ENCODE data around the gene NPM3. TPM values are rescaled to one million over a fixed set of nuclear protein-coding genes. Genes with fewer than 3 reads are reported as not detected.

Gene NPM3
- total RNA-seq, 6 donors from 2014 or later = 8.4 to 22.7 (median 16.8) TPM

- no peak overlapping the region for H3K4me3 ChIP-seq
- H3K27me3 ChIP-seq = peaks cover 0 to 13% (median 0%) of the 10 kb centered on the region in 4 donors
- ATAC-seq (ENCODE audit: low FRiP score in 2 of 2) (peak in 1 of 2 donors; percentile 39), DNase-seq (peak; percentile 34 to 52)
- TF ChIP-seq CTCF (IDR thresholded peaks at IDR 0.05) = no peak
- TF ChIP-seq POLR2A (IDR thresholded peaks at IDR 0.05) = no peak
- no peak for TF ChIP-seq POLR2AphosphoS5 (IDR thresholded peaks at IDR 0.05)
- TF ChIP-seq EP300 (IDR thresholded peaks at IDR 0.05) = no peak
- 52 to 55% methylated on average over 4 to 12 of the region's 12 CpGs for WGBS, 2 donors
- H3K36me3 ChIP-seq = no peaks in the 10 kb centered on the region
- H3K4me1 ChIP-seq = peaks cover 0 to 11% (median 0%) of the 10 kb centered on the region in 4 donors
- H3K9me3 ChIP-seq = no peaks in the 10 kb centered on the region
- peak overlapping the region in 1 of 4 donors; percentile 21 for H3K27ac ChIP-seq
Measured at GRCh38 chr10:101766753-101767599, 16.3 kb downstream of the NPM3 start.

GRCh38 chr10:101766306-101766705, 16.9 kb downstream of the NPM3 start:
- Histone ChIP-seq H3K27me3 (peaks cover 0 to 10% (median 0%) of the 10 kb centered on the region in 4 donors), H3K27ac (no peak overlapping the region), H3K4me1 (peaks cover 0 to 11% (median 0%) of the 10 kb centered on the region in 4 donors), H3K36me3 (no peaks in the 10 kb centered on the region), H3K9me3 (no peaks in the 10 kb centered on the region), H3K4me3 (no peak overlapping the region)
- 82 to 85% methylated on average over 6 of the region's 6 CpGs for WGBS, 2 donors
- TF ChIP-seq POLR2AphosphoS5 (IDR thresholded peaks at IDR 0.05) (no peak), CTCF (IDR thresholded peaks at IDR 0.05) (no peak), POLR2A (IDR thresholded peaks at IDR 0.05) (no peak), EP300 (IDR thresholded peaks at IDR 0.05) (no peak)
- ATAC-seq (ENCODE audit: low FRiP score in 2 of 2) (no peak), DNase-seq (no peak)

GRCh38 chr10:101763141-101763846, 20.0 kb downstream of the NPM3 start:
- DNase-seq (no peak), ATAC-seq (ENCODE audit: low FRiP score in 2 of 2) (no peak)
- no peaks in the 10 kb centered on the region for H3K36me3 ChIP-seq
- H3K4me3 ChIP-seq = no peak overlapping the region
- H3K27ac ChIP-seq = no peak overlapping the region
- no peaks in the 10 kb centered on the region for H3K9me3 ChIP-seq
- H3K27me3 ChIP-seq = no peaks in the 10 kb centered on the region
- TF ChIP-seq POLR2A (IDR thresholded peaks at IDR 0.05) = no peak
- 84% methylated on average over 8 to 10 of the region's 10 CpGs for WGBS, 2 donors
- H3K4me1 ChIP-seq = peaks cover 0 to 11% (median 0%) of the 10 kb centered on the region in 4 donors

GRCh38 chr10:101762736-101763135, 20.5 kb downstream of the NPM3 start:
- no peak for DNase-seq
- H3K27me3 ChIP-seq = no peaks in the 10 kb centered on the region
- ATAC-seq (ENCODE audit: low FRiP score in 2 of 2) = no peak
- H3K27ac ChIP-seq = no peak overlapping the region
- H3K9me3 ChIP-seq = no peaks in the 10 kb centered on the region
- H3K4me1 ChIP-seq = peaks cover 0 to 7% (median 0%) of the 10 kb centered on the region in 4 donors
- H3K4me3 ChIP-seq = no peak overlapping the region
- H3K36me3 ChIP-seq = no peaks in the 10 kb centered on the region
- TF ChIP-seq EP300 (IDR thresholded peaks at IDR 0.05) (no peak), POLR2AphosphoS5 (IDR thresholded peaks at IDR 0.05) (no peak), POLR2A (IDR thresholded peaks at IDR 0.05) (no peak), CTCF (IDR thresholded peaks at IDR 0.05) (no peak)
- WGBS, 2 donors = 85 to 93% methylated on average over 3 to 5 of the region's 5 CpGs

- H3K27ac ChIP-seq = no peak overlapping the region
- H3K4me3 ChIP-seq = no peak overlapping the region
- no peaks in the 10 kb centered on the region for H3K27me3 ChIP-seq
- H3K9me3 ChIP-seq = no peaks in the 10 kb centered on the region
- no peak for TF ChIP-seq POLR2A (IDR thresholded peaks at IDR 0.05)
- no peak for TF ChIP-seq EP300 (IDR thresholded peaks at IDR 0.05)
- TF ChIP-seq POLR2AphosphoS5 (IDR thresholded peaks at IDR 0.05) = no peak
- TF ChIP-seq CTCF (IDR thresholded peaks at IDR 0.05) = no peak
- DNase-seq (no peak), ATAC-seq (ENCODE audit: low FRiP score in 2 of 2) (no peak)
- no peaks in the 10 kb centered on the region for H3K36me3 ChIP-seq
- no peaks in the 10 kb centered on the region for H3K4me1 ChIP-seq
- WGBS, 2 donors = 88 to 96% methylated on average over 4 to 9 of the region's 9 CpGs
Measured at GRCh38 chr10:101761226-101761625, 22.0 kb downstream of the NPM3 start.
